Gastroesophageal sphincter (tissue), 3 donors: ENCODE data around the gene TP73.

ENCODE experiments used
- CTCF ChIP-seq, 4 experiments: fragments of 200-600 bp in 2 of 4; fragments of 450-650 bp in 2 of 4; sonication (generic) in 1 of 4; IDR thresholded peaks; one replicate each; pipeline ENCODE4 v1.5.1; 2017 to 2019; ENCODE audit warnings: antibody characterized with exemption in 4 of 4, mild to moderate bottlenecking in 2 of 4, moderate library complexity in 2 of 4
- POLR2A ChIP-seq, 2 donors: fragments of 450-650 bp; IDR thresholded peaks; one replicate each; pipeline ENCODE4 v1.6.1; 2017; ENCODE audit warnings: antibody characterized with exemption in 2 of 2, mild to moderate bottlenecking in 2 of 2, moderate library complexity in 1 of 2
- POLR2AphosphoS5 ChIP-seq: sonication (generic); formaldehyde crosslinking; IDR thresholded peaks from one replicate; pipeline ENCODE4 v1.6.1; 2017; ENCODE audit warnings: antibody characterized with exemption

GRCh38 chr1:3714284-3714741 is 62.0 kb downstream of the TP73 start:
- TF ChIP-seq CTCF (IDR thresholded peaks at IDR 0.05) (no peak), POLR2A (IDR thresholded peaks at IDR 0.05) (no peak), POLR2AphosphoS5 (no peak)
